CD14-positive monocyte (primary cell): ENCODE results near the gene WNT5A. TPM values are rescaled to one million over a fixed set of nuclear protein-coding genes. Genes with fewer than 3 reads are reported as not detected.
"Not testable (repeated sequence)": the region's sequence is repeated elsewhere in the genome, so short reads cannot be mapped to it uniquely, and the experiment has no call there.

ENCODE experiments used
- DNase-seq, 3 donors: peaks; one replicate each; pipeline ENCODE4 v3.0.0-alpha.2; 2011 to 2022
- H2AFZ ChIP-seq: 2 replicates; pipeline ENCODE4 v1.6.0; 2012; ENCODE audit warnings: mild to moderate bottlenecking, low read depth, low read length, inconsistent platforms; ENCODE audit not compliant: insufficient read depth, poor library complexity, severe bottlenecking
- H3K27ac ChIP-seq, 2 donors: 1 replicate in 1 of 2; 2 replicates in 1 of 2; pipeline ENCODE4 v1.5.1; 2012 to 2013; ENCODE audit warnings: low read length in 2 of 2, control low read depth in 1 of 2, inconsistent platforms in 1 of 2, low read depth in 1 of 2, mild to moderate bottlenecking in 1 of 2
- H3K27me3 ChIP-seq, 2 donors: one replicate each; pipeline versions ENCODE4 v1.6.0 to v1.6.1; 2011 to 2013; ENCODE audit warnings: low read length in 2 of 2; ENCODE audit not compliant: control insufficient read depth in 2 of 2, insufficient read depth in 2 of 2
- H3K36me3 ChIP-seq, 2 donors: replicated peaks in 1 of 2; 1 replicate in 1 of 2; 2 replicates in 1 of 2; pipeline versions ENCODE4 v1.5.1 to v1.6.1; 2012 to 2013; ENCODE audit warnings: low read length in 2 of 2, control low read depth in 1 of 2, inconsistent platforms in 1 of 2, mild to moderate bottlenecking in 1 of 2; ENCODE audit not compliant: insufficient read depth in 2 of 2, control insufficient read depth in 1 of 2
- H3K4me1 ChIP-seq, 2 donors: 1 replicate in 1 of 2; 2 replicates in 1 of 2; pipeline versions ENCODE4 v1.5.1 to v1.6.1; 2012 to 2013; ENCODE audit warnings: low read length in 2 of 2, control low read depth in 1 of 2, inconsistent platforms in 1 of 2, mild to moderate bottlenecking in 1 of 2, moderate library complexity in 1 of 2; ENCODE audit not compliant: insufficient read depth in 2 of 2, control insufficient read depth in 1 of 2
- H3K4me2 ChIP-seq: replicated peaks from 2 replicates; pipeline ENCODE3; 2012; ENCODE audit warnings: low read length, moderate library complexity, mild to moderate bottlenecking; ENCODE audit not compliant: poor library complexity, severe bottlenecking; ENCODE audit errors: extremely low read depth
- H3K4me3 ChIP-seq, 3 experiments: fragments of 200-600 bp in 1 of 3; sonication (generic) in 1 of 3; replicated peaks in 1 of 3; 1 replicate in 2 of 3; 2 replicates in 1 of 3; pipeline ENCODE4 v1.5.1; 2011 to 2013; ENCODE audit warnings: low read length in 3 of 3, mild to moderate bottlenecking in 3 of 3, control low read depth in 2 of 3, low read depth in 2 of 3, inconsistent platforms in 1 of 3, moderate library complexity in 1 of 3
- H3K79me2 ChIP-seq: 2 replicates; pipeline ENCODE4 v1.6.0; 2012; ENCODE audit warnings: mild to moderate bottlenecking, control low read depth, inconsistent platforms, low read length, moderate library complexity; ENCODE audit not compliant: insufficient read depth
- H3K9ac ChIP-seq: 2 replicates; pipeline ENCODE4 v1.6.0; 2017; ENCODE audit warnings: low read length, mild to moderate bottlenecking; ENCODE audit not compliant: insufficient read depth, poor library complexity, severe bottlenecking
- H3K9me3 ChIP-seq, 2 donors: replicated peaks in 1 of 2; 1 replicate in 1 of 2; 2 replicates in 1 of 2; pipeline versions ENCODE4 v1.5.1 to v1.6.1; 2012 to 2013; ENCODE audit warnings: low read length in 2 of 2, control low read depth in 1 of 2; ENCODE audit not compliant: control insufficient read depth in 1 of 2, insufficient read depth in 1 of 2
- H4K20me1 ChIP-seq: 2 replicates; pipeline ENCODE4 v1.6.0; 2012; ENCODE audit warnings: mild to moderate bottlenecking, low read length, control low read depth, moderate library complexity; ENCODE audit not compliant: insufficient read depth
- H3K27ac Mint-ChIP-seq, 7 donors: one replicate each; pipeline ENCODE4 v1.8.0; 2020; ENCODE audit warnings: mild to moderate bottlenecking in 7 of 7, mixed read lengths in 7 of 7, moderate library complexity in 6 of 7, inconsistent platforms in 2 of 7
- H3K27me3 Mint-ChIP-seq, 3 donors: one replicate each; pipeline ENCODE4 v1.8.0; 2021 to 2022; ENCODE audit warnings: low read depth in 3 of 3, mild to moderate bottlenecking in 3 of 3, mixed read lengths in 3 of 3, moderate library complexity in 3 of 3, inconsistent platforms in 1 of 3
- H3K36me3 Mint-ChIP-seq, 2 donors: one replicate each; pipeline ENCODE4 v1.8.0; 2020; ENCODE audit warnings: mixed read lengths in 2 of 2, inconsistent platforms in 1 of 2, mild to moderate bottlenecking in 1 of 2
- H3K4me1 Mint-ChIP-seq: one replicate; pipeline ENCODE4 v1.8.0; 2020; ENCODE audit warnings: mild to moderate bottlenecking, mixed read lengths
- H3K4me3 Mint-ChIP-seq, 2 donors: one replicate each; pipeline ENCODE4 v1.8.0; 2020; ENCODE audit warnings: mild to moderate bottlenecking in 2 of 2, mixed read lengths in 2 of 2, moderate library complexity in 1 of 2
- H3K9me3 Mint-ChIP-seq, 7 donors: one replicate each; pipeline ENCODE4 v1.8.0; 2020 to 2022; ENCODE audit warnings: mixed read lengths in 7 of 7, mild to moderate bottlenecking in 6 of 7, moderate library complexity in 6 of 7, inconsistent platforms in 2 of 7
- WGBS: methylation state at CpG from one replicate; pipeline ENCODE4 v1.1.5; 2013; ENCODE audit warnings: missing lambda C conversion rate; ENCODE audit not compliant: insufficient coverage; 5-methylcytosine and 5-hydroxymethylcytosine counted together
- intact Hi-C, 2 donors: fragments of 100-400 bp; cut with micrococcal nuclease; formaldehyde crosslinking; loops; one replicate each; pipeline versions ENCODE4 v1.15.0 to v1.15.1; 2023
- polyA plus RNA-seq, 3 donors: library from polyadenylated mRNA; depleted of rRNA in 1 of 3; unstranded in 2 of 3; stranded (reverse) in 1 of 3; fragments of 300-500 nt in 2 of 3; fragments of >200 nt in 1 of 3; fragmentation: Illumina TruSeq in 2 of 3; gene quantifications; 1 replicate in 2 of 3; 2 replicates in 1 of 3; pipeline ENCODE4 v1.2.3, GENCODE V29; 2012 to 2021
- TF ChIP-seq, protein P1 (sequence below): fragments of 200-600 bp; IDR thresholded peaks from one replicate; pipeline ENCODE4 v1.8.0; 2022; ENCODE audit warnings: antibody characterized with exemption, mild to moderate bottlenecking

WNT5A gene
- polyA plus RNA-seq, 3 donors, result 0.01 to 0.03 TPM; not detected in 1

DNA sequence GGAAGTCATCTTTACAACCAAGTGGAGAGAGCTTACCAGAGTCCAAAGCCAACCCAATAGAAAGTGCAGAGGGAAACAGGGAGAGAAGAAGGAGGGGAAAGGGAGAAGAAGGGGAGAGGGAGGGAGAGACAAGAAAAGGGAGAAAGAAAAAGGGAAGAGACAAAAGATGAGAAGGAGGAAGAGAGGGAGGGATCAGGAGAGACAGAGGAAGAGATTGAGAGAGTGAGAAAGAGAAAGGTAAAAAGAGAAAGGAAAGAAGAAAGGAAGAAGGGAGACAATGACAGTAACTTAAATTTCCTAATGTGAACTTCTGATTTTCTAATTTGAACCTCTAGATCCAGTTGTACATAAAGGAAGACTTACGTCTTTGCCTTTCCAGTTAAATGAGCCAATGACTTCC, 20.7 kb upstream of the WNT5A start:
- Histone ChIP-seq H3K4me3 (no peak overlapping the region), H3K79me2 (no peaks in the 10 kb centered on the region), H2AFZ (no peak overlapping the region), H3K4me2 (no peak overlapping the region), H3K9ac (no peak overlapping the region), H3K27ac (no peak overlapping the region), H3K36me3 (no peaks in the 10 kb centered on the region), H3K27me3 (peaks cover 0 to 5% of the 10 kb centered on the region in 2 donors), H3K9me3 (no peaks in the 10 kb centered on the region), H3K4me1 (no peaks in the 10 kb centered on the region), H4K20me1 (no peaks in the 10 kb centered on the region)
- TF ChIP-seq, protein P1, sequence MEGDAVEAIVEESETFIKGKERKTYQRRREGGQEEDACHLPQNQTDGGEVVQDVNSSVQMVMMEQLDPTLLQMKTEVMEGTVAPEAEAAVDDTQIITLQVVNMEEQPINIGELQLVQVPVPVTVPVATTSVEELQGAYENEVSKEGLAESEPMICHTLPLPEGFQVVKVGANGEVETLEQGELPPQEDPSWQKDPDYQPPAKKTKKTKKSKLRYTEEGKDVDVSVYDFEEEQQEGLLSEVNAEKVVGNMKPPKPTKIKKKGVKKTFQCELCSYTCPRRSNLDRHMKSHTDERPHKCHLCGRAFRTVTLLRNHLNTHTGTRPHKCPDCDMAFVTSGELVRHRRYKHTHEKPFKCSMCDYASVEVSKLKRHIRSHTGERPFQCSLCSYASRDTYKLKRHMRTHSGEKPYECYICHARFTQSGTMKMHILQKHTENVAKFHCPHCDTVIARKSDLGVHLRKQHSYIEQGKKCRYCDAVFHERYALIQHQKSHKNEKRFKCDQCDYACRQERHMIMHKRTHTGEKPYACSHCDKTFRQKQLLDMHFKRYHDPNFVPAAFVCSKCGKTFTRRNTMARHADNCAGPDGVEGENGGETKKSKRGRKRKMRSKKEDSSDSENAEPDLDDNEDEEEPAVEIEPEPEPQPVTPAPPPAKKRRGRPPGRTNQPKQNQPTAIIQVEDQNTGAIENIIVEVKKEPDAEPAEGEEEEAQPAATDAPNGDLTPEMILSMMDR, result no peak
- no peaks in the 10 kb centered on the region for H3K9me3 Mint-ChIP-seq
- no peaks in the 10 kb centered on the region for H3K36me3 Mint-ChIP-seq
- peaks cover 1 to 16% (median 4%) of the 10 kb centered on the region in 3 donors for H3K27me3 Mint-ChIP-seq
- no CpG with 5 or more reads among the region's 1 CpG for WGBS
- peak overlapping the region in 1 of 7 donors; percentile 28 for H3K27ac Mint-ChIP-seq
- no peaks in the 10 kb centered on the region for H3K4me1 Mint-ChIP-seq
- intact Hi-C loops, result no loop called here
- H3K4me3 Mint-ChIP-seq, result no peak overlapping the region
- no peak for DNase-seq

DNA sequence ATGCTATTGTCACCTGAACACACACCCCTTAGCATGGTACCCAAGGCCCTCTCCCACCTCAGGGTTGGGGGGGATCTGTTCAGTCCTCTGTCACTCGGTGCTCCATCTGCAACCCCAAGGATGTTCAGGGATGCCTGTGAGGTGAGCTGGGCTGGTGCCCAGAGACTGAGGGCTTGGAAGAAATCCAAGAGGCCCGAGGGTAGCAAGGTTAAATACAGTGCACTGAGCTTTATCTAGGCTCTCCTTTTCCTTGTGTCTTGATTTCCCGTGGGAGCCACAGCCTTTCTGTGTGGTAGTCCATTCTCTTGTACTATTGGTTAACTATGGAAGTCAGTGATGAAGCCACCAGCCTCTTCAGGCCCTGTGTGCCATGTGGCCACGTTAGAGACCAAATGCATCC, 18.7 kb upstream of the WNT5A start:
- 64% methylated on average over 2 of the region's 4 CpGs for WGBS
- Mint-ChIP-seq H3K4me3 (no peak overlapping the region), H3K9me3 (no peaks in the 10 kb centered on the region), H3K36me3 (no peaks in the 10 kb centered on the region), H3K27me3 (peaks cover 1 to 13% (median 4%) of the 10 kb centered on the region in 3 donors), H3K4me1 (no peaks in the 10 kb centered on the region), H3K27ac (no peak overlapping the region)
- no peak overlapping the region for H3K27ac ChIP-seq
- no peak for DNase-seq
- no peaks in the 10 kb centered on the region for H4K20me1 ChIP-seq
- H3K4me1 ChIP-seq, result no peaks in the 10 kb centered on the region
- H3K79me2 ChIP-seq, result no peaks in the 10 kb centered on the region
- peaks cover 0 to 3% of the 10 kb centered on the region in 2 donors for H3K27me3 ChIP-seq
- H2AFZ ChIP-seq, result no peak overlapping the region
- no peak overlapping the region for H3K4me3 ChIP-seq
- TF ChIP-seq, protein P1, result no peak
- H3K9ac ChIP-seq, result no peak overlapping the region
- intact Hi-C loops, result no loop called here
- H3K4me2 ChIP-seq, result no peak overlapping the region
- H3K9me3 ChIP-seq, result no peaks in the 10 kb centered on the region
- H3K36me3 ChIP-seq, result no peaks in the 10 kb centered on the region

DNA sequence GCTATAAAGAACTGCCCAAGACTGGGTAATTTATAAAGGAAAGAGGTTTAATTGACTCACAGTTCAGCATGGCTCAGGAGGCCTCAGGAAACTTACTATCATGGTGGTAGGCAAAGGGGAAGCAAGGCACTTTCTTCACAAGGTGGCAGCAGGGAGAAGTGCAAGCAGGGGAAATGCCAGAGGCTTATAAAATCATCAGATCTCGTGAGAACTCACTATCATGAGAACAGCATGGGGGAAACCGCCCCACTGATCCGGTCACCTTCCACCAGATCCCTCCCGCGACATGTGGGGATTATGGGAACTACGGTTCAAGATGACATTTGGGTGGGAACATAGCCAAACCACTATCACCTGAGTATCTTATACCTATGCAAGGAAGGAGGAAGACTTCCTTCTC, 18.0 kb upstream of the WNT5A start:
- H3K4me2 ChIP-seq, H3K4me3 Mint-ChIP-seq, H3K4me1 ChIP-seq, H3K27ac ChIP-seq, H3K9me3 ChIP-seq, H3K27ac Mint-ChIP-seq, H3K79me2 ChIP-seq, H2AFZ ChIP-seq, H3K36me3 Mint-ChIP-seq, intact Hi-C loops, H3K27me3 ChIP-seq, H3K4me1 Mint-ChIP-seq, H4K20me1 ChIP-seq, H3K36me3 ChIP-seq, H3K9ac ChIP-seq, H3K4me3 ChIP-seq, H3K9me3 Mint-ChIP-seq: not testable (repeated sequence)
- no CpG with 5 or more reads among the region's 6 CpGs for WGBS
- peaks cover 1 to 14% (median 2%) of the 10 kb centered on the region in 3 donors for H3K27me3 Mint-ChIP-seq
- peak in 1 of 3 donors; percentile 28 for DNase-seq
